HG03571 (cell line): Measurements from ENCODE around the gene ALG2.

Source experiments
- ATAC-seq: cut with Tn5 transposase; IDR thresholded peaks from one replicate; pipeline ENCODE4 v1.9.1; 2021; ENCODE audit not compliant: unreplicated experiment

The ALG2 gene

DNA sequence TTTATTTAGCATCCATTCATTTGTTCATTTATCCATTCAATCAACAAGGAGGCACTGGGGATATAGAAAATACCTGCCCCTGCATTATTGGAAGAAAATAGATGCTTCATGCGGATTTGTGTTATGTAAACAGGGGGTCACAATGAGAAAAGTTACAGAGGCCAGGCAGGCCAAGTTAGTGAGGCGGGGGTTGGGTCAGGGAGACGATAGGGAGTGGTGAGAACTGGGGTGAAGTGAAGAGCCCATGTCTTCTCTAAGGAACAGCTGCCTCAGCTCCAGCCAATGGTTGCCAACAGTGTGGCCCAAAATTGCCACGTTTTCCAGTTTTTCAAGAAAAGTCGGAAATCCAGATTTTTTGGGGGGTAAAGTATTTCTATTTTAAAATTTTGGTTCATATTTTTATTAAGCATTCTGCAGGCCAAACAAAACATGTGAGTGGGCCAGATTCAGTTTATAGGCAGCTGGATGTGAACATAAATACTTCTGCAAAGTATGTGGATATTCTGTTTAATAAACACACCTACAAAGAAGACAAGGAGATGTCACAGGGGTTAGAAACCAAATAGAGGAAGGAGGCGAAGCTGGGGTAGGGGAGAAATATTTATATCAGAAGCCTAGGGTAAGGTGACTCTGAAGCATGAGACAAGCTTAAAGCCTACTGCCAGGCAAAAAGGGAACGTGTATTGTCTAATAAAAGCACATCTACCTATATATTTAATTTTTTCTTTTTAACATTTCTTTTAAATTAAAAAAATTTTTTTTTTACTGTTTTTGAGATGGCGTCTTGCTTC is 44.0 kb downstream of the ALG2 start:
- no peak for ATAC-seq

DNA sequence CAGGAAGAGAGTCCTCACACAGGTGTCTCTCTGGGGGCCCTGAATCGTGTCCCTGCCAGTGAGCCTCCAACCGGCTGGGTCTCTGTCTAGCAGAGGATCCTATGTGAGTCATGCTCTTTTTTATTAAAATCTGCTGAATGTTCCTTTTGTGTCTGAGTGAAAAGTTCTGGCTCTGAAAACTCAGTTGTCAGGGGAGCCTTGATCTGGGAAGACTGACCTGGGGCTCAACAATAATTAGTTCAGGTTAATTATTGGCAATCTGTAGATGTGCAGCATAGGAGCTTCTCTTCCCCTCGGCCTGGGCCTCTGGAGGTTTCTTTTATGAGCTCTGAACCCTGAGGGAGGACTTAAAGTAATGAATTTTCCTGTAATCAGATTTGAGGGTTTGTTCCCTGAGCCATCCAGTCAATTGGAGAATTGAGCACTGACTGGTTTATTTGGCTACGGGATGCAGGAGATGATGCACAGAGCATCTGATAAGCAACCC is 45.2 kb downstream of the ALG2 start:
- ATAC-seq = no peak

DNA sequence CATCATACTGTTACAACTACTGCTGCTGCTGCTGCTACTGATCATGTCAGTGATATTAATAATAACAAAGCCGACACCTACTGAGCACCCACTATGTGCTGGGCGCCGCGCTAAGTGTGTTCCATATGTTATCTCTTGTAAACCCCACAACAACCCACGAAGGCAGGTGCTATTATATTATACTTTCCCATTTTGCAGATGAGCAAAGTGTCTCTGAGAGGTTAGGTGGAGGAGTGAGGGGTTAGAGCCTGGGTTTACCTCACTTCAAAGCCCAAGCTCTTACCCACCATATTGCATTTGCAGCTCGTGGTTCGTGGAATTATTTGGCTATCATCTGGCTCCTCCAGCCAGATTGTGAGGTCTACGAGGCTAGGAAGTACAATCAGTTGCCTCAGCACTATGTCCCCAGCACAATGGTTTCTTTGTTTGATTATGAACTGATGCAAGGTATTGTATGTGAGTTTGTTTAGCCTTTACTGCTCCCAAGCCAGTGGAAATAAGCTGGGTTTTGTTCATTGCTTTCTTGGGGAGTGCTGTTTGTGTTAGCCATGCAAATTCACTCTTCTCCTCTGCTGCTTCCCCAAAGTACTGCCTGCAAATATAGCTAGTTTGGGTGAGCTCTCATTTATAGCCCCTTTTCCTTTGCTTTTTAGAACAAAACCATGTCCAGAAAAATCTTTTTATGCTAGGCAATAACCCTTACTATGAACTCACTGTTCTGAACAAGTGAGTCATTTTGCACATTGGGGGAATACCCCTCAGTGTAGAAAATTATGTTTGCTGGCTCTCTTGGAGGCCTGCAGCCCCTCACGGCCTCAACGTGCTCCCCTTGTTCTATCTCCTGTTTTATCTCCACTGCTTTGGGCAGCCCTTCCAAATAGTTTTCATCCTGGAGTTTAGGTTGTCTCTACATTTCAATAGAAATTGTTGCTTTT is 47.9 kb downstream of the ALG2 start:
- ATAC-seq = no peak

DNA sequence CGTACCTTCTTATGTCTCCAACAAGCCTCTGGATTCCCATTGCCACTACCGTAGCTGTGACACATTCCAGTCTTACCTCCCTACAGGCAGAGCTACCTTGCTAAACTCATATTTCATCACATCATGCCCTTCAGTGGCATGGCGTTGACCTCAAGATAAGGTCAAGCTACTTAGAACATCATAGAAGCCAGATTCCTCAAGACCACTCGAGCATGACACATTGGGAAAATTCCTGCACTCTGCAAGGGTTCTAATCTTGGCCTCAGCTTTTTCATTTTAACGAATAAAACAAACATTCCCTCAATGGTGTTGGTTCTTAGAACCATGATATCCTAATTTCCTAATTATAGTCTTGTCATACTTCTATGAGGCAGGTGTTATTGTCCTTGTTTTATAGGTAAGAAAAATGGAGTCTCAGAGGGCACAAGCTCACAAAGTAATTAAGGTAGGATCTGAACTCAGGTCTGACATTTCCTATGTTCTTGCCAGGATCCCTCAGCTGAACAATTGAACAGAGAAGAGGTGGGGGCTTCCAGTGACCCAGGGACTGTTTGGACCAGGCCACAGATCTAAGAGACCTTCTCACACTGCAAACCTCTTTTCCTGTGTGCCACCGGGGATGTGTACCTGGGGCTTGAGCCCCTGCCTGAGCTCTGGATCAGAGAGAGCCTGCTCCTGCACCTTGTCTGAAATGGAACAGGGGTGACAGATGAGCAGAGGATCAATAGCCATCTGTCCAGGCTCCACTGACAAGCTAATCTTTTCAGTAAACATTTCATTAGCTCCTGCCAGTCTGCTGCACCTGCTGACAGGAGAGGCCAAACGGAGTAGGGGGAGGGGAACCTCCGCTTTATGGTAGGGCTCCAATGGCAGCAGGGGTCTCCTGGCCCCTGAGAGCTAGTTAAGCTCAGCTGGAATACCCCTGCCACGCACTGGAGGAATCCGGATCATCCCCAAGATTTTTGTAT is 49.3 kb downstream of the ALG2 start:
- ATAC-seq = no peak

DNA sequence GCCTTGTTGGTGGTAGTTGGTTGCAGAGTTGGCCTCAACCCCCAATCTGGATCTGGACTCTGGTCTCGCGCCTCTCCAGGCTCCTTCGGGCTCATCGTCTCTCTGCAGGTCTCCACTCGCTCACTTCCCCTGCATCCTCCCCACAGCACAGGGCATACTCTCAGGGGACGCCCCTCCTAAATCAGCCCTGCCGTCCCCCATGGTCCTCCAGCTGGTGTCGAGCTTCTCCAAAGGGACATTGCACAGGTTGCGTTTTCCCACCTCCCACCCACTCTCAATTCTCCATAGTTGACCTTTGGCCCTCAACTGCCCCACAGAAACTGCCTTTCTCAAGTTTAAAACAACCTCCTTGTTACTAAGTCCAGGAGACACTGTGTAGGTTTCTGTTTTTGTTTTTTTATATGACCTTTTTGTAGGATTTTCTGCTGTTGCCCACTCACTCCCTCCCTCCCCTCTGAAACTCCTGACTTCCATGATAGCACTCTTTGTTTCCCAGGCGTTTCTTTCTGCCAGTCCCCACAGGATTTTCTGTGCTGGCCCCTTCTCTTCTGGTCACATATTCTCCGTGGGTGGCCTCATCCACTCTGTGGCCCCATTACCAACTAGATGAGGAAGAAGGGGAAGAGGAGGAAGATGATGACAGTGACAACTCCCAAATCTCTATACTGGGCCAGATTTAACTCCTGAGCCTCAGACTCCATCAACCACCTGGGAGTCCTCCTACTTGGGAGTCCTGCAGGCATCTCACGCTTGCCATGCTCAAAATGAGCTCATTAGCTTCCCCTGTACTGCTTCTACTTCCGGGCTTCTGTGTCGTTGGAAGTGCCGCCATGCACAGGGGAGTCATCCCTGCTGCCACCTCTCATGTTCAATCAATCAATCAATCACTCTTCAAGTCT is 50.3 kb downstream of the ALG2 start:
- no peak for ATAC-seq

DNA sequence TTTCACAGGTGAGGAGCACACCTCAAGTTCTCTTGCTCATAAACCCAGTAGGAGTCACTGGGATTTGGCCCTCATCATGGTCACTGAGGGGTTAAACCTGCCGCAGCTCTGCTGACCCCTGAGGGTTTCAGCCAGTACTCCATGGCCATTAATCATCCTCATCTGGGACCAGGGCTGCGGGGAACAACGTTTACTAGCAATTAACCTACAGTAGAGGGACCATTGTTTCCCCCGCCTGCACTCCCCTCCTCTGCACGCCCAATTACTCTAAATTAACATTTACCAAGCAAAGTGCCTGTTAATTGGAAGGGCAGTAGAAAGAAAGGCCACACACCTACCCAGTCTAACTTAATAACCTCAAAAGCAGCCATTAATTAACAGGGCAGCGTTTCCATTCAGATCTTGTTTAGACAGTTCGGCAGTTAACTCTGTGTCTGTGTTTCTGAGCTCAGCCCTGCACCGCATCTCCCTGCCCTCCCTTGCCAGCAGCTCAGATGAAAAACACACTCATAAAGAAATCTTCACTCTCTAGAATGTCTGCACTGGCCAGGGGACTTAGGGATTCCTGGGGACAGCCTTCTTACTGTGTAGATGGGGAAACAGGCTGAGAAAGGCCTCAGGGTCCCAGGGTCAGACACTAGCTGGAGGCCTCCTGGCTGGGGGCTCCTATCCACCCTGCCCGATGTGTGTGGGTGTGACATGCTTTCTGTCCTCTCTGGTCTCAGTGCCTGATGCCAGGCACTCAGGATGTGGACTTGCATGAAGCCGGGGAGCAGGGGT is 51.6 kb downstream of the ALG2 start:
- no peak for ATAC-seq

DNA sequence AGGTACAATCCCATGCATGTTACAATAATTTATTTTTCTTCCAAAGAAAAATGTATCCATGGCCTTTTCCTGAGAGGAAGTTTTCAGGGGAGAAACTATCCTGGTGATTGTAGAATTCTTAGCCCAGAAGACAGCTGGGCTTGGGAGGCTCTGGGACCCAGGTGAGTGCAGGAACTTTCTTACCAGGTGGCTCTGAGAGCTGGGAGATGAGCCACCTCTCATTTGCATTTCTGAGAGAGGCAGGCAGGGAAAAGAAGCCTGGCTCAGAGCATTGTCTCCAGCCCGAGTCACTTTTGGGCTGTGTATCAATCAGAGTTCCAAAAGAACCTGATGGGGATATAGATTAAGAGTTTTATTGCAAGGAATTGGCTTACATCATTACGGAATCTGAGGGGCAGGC is 52.7 kb downstream of the ALG2 start:
- no peak for ATAC-seq

DNA sequence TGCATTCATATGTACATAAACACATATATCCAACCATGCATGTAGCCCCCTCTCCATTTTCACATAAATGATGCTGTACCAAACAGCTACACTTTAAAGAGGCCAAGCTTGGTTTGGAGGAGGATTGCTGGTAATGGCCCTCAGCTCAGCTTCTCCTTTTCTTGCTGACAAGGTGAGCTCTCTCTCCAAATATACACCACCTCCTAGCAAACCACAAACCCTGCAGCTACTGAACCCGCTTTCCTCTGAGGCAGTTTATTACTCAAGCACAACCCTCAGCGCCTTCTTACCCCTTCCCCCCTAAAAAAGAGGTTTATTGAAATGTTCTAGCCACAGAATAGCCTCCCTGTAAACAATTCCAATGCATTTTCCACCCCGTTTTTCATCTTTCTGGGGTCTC is 54.0 kb downstream of the ALG2 start:
- ATAC-seq = no peak

DNA sequence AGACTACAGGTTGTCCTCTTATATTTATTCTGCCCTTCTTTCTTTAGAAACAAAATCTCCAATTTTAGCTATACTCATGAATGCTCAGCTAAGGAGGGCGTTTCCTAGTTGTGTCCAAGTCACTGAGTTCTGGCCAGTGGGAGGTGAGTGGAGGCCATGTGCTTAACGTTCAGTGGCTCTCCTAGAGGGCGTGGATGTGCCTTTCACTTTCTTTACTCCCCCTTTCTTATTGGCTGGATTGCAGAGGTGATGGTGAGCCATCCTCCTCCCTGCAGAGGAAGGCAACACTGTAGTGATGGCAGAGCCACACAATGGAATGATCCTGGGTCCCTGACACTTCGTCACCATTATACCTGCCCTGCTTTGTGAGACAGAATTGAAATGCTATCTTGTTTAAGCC is 54.6 kb downstream of the ALG2 start:
- no peak for ATAC-seq
